OCI-LY1 (cell line): ENCODE measurements around the gene SDC3.
A peak's percentile ranks its signal among the peaks of the same experiment; 100 is the strongest.

Source experiments
- H2AFZ ChIP-seq: fragments of 200-600 bp; sonication (generic), shearing (Covaris generic); 2 replicates; pipeline ENCODE4 v1.6.0; 2014; ENCODE audit warnings: antibody characterized with exemption, mild to moderate bottlenecking, low read length
- H3F3A ChIP-seq: fragments of 200-600 bp; sonication (generic), shearing (Covaris generic); 2 replicates; pipeline ENCODE4 v1.6.0; 2014; ENCODE audit warnings: mild to moderate bottlenecking, antibody characterized with exemption, low read length, moderate library complexity; ENCODE audit not compliant: insufficient read depth
- H3K27ac ChIP-seq: fragments of 200-600 bp; sonication (generic); 2 replicates; pipeline ENCODE4 v1.5.1; 2014; ENCODE audit warnings: low read length, mixed run types, mild to moderate bottlenecking, low read depth; ENCODE audit not compliant: poor library complexity, severe bottlenecking
- H3K27me3 ChIP-seq: fragments of 200-600 bp; sonication (generic); 2 replicates; pipeline ENCODE4 v1.6.0; 2014; ENCODE audit warnings: antibody characterized with exemption, mild to moderate bottlenecking, low read length, moderate library complexity; ENCODE audit not compliant: insufficient read depth
- H3K36me3 ChIP-seq: fragments of 200-600 bp; sonication (generic); 2 replicates; pipeline ENCODE4 v1.6.1; 2014; ENCODE audit warnings: mild to moderate bottlenecking, antibody characterized with exemption, low read length, moderate library complexity, mixed read lengths; ENCODE audit not compliant: insufficient read depth
- H3K4me1 ChIP-seq: fragments of 200-600 bp; sonication (generic); 2 replicates; pipeline ENCODE4 v1.5.1; 2014; ENCODE audit warnings: mild to moderate bottlenecking, low read length, moderate library complexity; ENCODE audit not compliant: insufficient read depth, severe bottlenecking
- H3K4me2 ChIP-seq: fragments of 200-600 bp; sonication (generic), shearing (Covaris generic); 2 replicates; pipeline ENCODE4 v1.6.1; 2014; ENCODE audit warnings: low read length
- H3K4me3 ChIP-seq: fragments of 200-600 bp; sonication (generic); 2 replicates; pipeline ENCODE4 v1.5.1; 2014; ENCODE audit warnings: low read length, low read depth, mild to moderate bottlenecking, mixed read lengths; ENCODE audit not compliant: poor library complexity, severe bottlenecking
- H3K79me2 ChIP-seq: fragments of 200-600 bp; shearing (Covaris generic); 2 replicates; pipeline ENCODE4 v1.6.1; 2016; ENCODE audit warnings: mixed run types, low read length, mixed read lengths; ENCODE audit not compliant: insufficient read depth
- H3K9ac ChIP-seq: fragments of 200-600 bp; sonication (generic), shearing (Covaris generic); 2 replicates; pipeline ENCODE4 v1.6.1; 2014; ENCODE audit warnings: mild to moderate bottlenecking, low read length, mixed read lengths
- H3K9me2 ChIP-seq: fragments of 200-600 bp; sonication (generic), shearing (Covaris generic); 2 replicates; pipeline ENCODE4 v1.6.1; 2014; ENCODE audit warnings: low read depth, mild to moderate bottlenecking, low read length, mixed read lengths
- H3K9me3 ChIP-seq: fragments of 200-600 bp; shearing (Covaris generic); 2 replicates; pipeline ENCODE4 v1.6.1; 2014; ENCODE audit warnings: low read length, mixed read lengths
- H4K20me1 ChIP-seq: fragments of 200-600 bp; sonication (generic), shearing (Covaris generic); 2 replicates; pipeline ENCODE4 v1.6.0; 2016; ENCODE audit warnings: mild to moderate bottlenecking, low read length; ENCODE audit not compliant: insufficient read depth
- EZH2 ChIP-seq: fragments of 200-600 bp; sonication (generic), shearing (Covaris generic); IDR thresholded peaks from 2 replicates; pipeline ENCODE4 v1.8.0; 2017; ENCODE audit warnings: borderline replicate concordance, mixed run types, mild to moderate bottlenecking, antibody characterized with exemption, low read length, moderate library complexity, mixed read lengths
- TF ChIP-seq, protein P1 (sequence below): fragments of 200-600 bp; sonication (generic), shearing (Covaris generic); IDR thresholded peaks from 2 replicates; pipeline ENCODE4 v1.5.1; 2017; ENCODE audit warnings: mild to moderate bottlenecking, antibody characterized with exemption, low read length, moderate library complexity, mixed read lengths

The SDC3 gene

GRCh38 chr1:30908696-30909364, at the start of gene SDC3:
TSS of gene SDC3 (minus strand) at chr1:30908758. CDS start at chr1:30908586, 172 bp downstream.
- Histone ChIP-seq H3K9me2 (no peaks in the 10 kb centered on the region), H3K27ac (no peak within 1 kb of the TSS), H2AFZ (no peak within 1 kb of the TSS)

DNA sequence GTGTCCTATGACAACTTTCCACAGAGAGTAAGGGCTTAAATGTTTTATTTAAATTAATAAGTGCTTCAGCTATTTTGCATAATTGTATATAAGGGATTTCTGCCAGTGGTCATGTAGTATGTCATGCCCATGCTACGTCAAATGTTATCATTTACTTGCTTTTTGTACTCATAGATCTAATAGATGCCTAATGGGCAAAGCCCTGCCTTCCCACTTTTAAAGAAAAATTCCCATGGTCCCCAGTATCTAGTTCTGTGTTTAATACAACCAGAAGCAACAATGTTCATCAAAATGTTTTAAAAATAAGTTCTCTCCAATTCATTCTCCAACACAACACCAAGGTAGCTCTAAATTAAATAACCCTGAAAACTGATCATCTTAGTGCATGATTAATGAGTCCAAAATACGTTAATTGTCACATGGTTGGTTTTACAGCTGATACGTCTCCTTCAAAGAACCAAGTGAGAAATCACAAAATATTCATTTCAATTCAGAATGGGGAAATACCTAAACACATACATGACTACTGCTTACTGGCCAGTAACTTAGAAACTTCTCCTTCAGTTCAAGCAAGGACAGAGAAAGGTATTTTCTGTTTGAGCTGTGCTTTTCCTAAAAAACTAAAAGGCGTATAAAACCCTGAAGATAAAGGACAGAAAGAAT, 49.1 kb upstream of the SDC3 start:
- Histone ChIP-seq H3K4me2 (no peak overlapping the region), H3K9me2 (no peaks in the 10 kb centered on the region), H3K4me3 (no peak overlapping the region), H3K9ac (no peak overlapping the region), H3K79me2 (peaks cover 13% of the 10 kb centered on the region; the same call in 1 of the 2 replicates), H3F3A (no peaks in the 10 kb centered on the region), H3K9me3 (no peaks in the 10 kb centered on the region), H4K20me1 (no peaks in the 10 kb centered on the region; the same call in 1 of the 2 replicates), H3K27ac (no peak overlapping the region), H2AFZ (no peak overlapping the region), H3K36me3 (peaks cover 87% of the 10 kb centered on the region), H3K27me3 (no peaks in the 10 kb centered on the region), H3K4me1 (no peaks in the 10 kb centered on the region)
- TF ChIP-seq EZH2, result no peak
- TF ChIP-seq, protein P1, sequence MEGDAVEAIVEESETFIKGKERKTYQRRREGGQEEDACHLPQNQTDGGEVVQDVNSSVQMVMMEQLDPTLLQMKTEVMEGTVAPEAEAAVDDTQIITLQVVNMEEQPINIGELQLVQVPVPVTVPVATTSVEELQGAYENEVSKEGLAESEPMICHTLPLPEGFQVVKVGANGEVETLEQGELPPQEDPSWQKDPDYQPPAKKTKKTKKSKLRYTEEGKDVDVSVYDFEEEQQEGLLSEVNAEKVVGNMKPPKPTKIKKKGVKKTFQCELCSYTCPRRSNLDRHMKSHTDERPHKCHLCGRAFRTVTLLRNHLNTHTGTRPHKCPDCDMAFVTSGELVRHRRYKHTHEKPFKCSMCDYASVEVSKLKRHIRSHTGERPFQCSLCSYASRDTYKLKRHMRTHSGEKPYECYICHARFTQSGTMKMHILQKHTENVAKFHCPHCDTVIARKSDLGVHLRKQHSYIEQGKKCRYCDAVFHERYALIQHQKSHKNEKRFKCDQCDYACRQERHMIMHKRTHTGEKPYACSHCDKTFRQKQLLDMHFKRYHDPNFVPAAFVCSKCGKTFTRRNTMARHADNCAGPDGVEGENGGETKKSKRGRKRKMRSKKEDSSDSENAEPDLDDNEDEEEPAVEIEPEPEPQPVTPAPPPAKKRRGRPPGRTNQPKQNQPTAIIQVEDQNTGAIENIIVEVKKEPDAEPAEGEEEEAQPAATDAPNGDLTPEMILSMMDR, result no peak

More at GRCh38 chr1:30908696-30909364, at the start of gene SDC3:
- Histone ChIP-seq H3K9ac (no peak within 1 kb of the TSS), H3K4me3 (peak within 1 kb of the TSS; percentile 41), H3K9me3 (no peaks in the 10 kb centered on the region), H3K36me3 (no peaks in the 10 kb centered on the region), H3K4me1 (peaks cover 11% of the 10 kb centered on the region), H3K79me2 (no peaks in the 10 kb centered on the region), H3F3A (no peaks in the 10 kb centered on the region), H4K20me1 (no peaks in the 10 kb centered on the region), H3K27me3 (peaks cover 14% of the 10 kb centered on the region; the same call in 1 of the 2 replicates), H3K4me2 (peak within 1 kb of the TSS; percentile 56)
- no peak for TF ChIP-seq EZH2

GRCh38 chr1:30955448-30956015, 47.0 kb upstream of the SDC3 start:
- Histone ChIP-seq H3K4me2 (no peak overlapping the region), H3K79me2 (peaks cover 13% of the 10 kb centered on the region; the same call in 1 of the 2 replicates), H3K36me3 (peaks cover 90% of the 10 kb centered on the region), H2AFZ (no peak overlapping the region), H4K20me1 (no peaks in the 10 kb centered on the region; the same call in 1 of the 2 replicates), H3K9ac (no peak overlapping the region), H3K9me3 (no peaks in the 10 kb centered on the region), H3K9me2 (no peaks in the 10 kb centered on the region), H3K27me3 (no peaks in the 10 kb centered on the region), H3F3A (no peaks in the 10 kb centered on the region), H3K4me3 (no peak overlapping the region), H3K27ac (no peak overlapping the region), H3K4me1 (no peaks in the 10 kb centered on the region)
- TF ChIP-seq, protein P1, result no peak
- TF ChIP-seq EZH2, result no peak
